ENCODE measurements around the gene FOSB. TPM values are rescaled to one million over a fixed set of nuclear protein-coding genes. Genes with fewer than 3 reads are reported as not detected.

The FOSB gene
- total RNA-seq, 1 donor from 2014 or later: 3.6 TPM

DNA sequence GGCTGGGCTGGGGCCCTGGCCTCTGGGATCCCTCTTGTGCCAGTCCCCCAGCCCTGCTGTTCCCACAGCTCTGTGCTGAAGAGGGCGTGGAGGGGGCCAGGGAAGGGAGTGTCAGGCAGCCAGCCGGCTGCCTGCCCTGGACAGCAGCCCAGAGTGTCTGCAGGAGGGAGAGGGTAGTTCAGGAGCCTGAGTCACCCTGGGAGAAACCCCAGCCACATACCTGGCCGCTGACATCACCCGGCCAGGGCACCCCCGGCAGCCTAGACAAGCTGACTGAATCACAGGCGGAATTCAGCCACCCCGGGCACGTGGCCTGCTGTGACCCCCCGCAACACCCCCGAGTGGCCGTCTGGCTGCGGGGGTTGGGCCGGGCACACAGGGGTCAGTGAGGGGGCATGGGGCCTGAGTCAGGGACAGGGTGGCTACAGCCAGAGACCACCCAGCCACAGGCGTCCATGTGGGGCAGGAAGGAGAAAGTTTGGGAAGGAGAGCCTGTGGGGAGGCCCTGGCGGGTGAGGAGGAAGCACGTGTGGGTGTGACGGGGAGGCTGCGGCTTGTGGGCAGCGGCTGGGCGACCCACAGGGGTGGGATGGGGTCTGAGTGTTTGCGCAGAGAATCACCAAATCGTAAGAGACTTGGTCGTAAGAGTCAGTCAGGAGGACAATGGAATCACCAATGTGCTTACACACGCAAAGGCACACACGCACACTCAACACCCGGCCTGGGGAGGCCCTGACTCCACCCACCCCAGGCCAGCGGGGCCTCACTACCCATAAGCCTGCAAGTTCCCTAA lies 11.9 kb upstream of the FOSB start:
- H3K4me1 ChIP-seq: peaks cover 24% of the 10 kb centered on the region
- intact Hi-C loops (cut with DNase I): no loop called here
- no peaks in the 10 kb centered on the region for H3K36me3 ChIP-seq
- DNase-seq (peak; percentile 95), ATAC-seq (peak; percentile 86)
- H3K9me3 ChIP-seq: no peaks in the 10 kb centered on the region
- TF ChIP-seq, protein P1, sequence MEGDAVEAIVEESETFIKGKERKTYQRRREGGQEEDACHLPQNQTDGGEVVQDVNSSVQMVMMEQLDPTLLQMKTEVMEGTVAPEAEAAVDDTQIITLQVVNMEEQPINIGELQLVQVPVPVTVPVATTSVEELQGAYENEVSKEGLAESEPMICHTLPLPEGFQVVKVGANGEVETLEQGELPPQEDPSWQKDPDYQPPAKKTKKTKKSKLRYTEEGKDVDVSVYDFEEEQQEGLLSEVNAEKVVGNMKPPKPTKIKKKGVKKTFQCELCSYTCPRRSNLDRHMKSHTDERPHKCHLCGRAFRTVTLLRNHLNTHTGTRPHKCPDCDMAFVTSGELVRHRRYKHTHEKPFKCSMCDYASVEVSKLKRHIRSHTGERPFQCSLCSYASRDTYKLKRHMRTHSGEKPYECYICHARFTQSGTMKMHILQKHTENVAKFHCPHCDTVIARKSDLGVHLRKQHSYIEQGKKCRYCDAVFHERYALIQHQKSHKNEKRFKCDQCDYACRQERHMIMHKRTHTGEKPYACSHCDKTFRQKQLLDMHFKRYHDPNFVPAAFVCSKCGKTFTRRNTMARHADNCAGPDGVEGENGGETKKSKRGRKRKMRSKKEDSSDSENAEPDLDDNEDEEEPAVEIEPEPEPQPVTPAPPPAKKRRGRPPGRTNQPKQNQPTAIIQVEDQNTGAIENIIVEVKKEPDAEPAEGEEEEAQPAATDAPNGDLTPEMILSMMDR (IDR thresholded peaks at IDR 0.05): no peak
- H3K27me3 ChIP-seq: no peaks in the 10 kb centered on the region
- no peak overlapping the region for H3K4me3 ChIP-seq
- peak overlapping the region; percentile 83 for H3K27ac ChIP-seq

- DNase-seq (no peak), ATAC-seq (no peak)
- Histone ChIP-seq H3K36me3 (no peaks in the 10 kb centered on the region), H3K27ac (peak overlapping the region; percentile 83), H3K4me1 (peaks cover 21% of the 10 kb centered on the region), H3K9me3 (no peaks in the 10 kb centered on the region), H3K27me3 (no peaks in the 10 kb centered on the region), H3K4me3 (no peak overlapping the region)
- TF ChIP-seq, protein P1 (IDR thresholded peaks at IDR 0.05): no peak
- intact Hi-C loops (cut with DNase I): no loop called here
These were observed 11.3 kb upstream of the FOSB start for GRCh38 chr19:45456500-45456815.

- intact Hi-C loops (cut with DNase I): no loop called here
- ATAC-seq (no peak), DNase-seq (no peak)
- Histone ChIP-seq H3K4me1 (peaks cover 18% of the 10 kb centered on the region), H3K4me3 (no peak overlapping the region), H3K36me3 (no peaks in the 10 kb centered on the region), H3K9me3 (no peaks in the 10 kb centered on the region), H3K27ac (no peak overlapping the region), H3K27me3 (no peaks in the 10 kb centered on the region)
- TF ChIP-seq, protein P1 (IDR thresholded peaks at IDR 0.05): no peak
These were observed 10.0 kb upstream of the FOSB start for GRCh38 chr19:45457776-45458175.

GRCh38 chr19:45460807-45461347 lies 6.9 kb upstream of the FOSB start:
- no peak overlapping the region for H3K4me3 ChIP-seq
- no peaks in the 10 kb centered on the region for H3K27me3 ChIP-seq
- TF ChIP-seq, protein P1 (IDR thresholded peaks at IDR 0.05): no peak
- no peak for ATAC-seq
- no peak for DNase-seq
- peaks cover 5% of the 10 kb centered on the region for H3K4me1 ChIP-seq
- intact Hi-C loops (cut with DNase I): no loop called here
- no peaks in the 10 kb centered on the region for H3K9me3 ChIP-seq
- H3K36me3 ChIP-seq: no peaks in the 10 kb centered on the region
- no peak overlapping the region for H3K27ac ChIP-seq

DNA sequence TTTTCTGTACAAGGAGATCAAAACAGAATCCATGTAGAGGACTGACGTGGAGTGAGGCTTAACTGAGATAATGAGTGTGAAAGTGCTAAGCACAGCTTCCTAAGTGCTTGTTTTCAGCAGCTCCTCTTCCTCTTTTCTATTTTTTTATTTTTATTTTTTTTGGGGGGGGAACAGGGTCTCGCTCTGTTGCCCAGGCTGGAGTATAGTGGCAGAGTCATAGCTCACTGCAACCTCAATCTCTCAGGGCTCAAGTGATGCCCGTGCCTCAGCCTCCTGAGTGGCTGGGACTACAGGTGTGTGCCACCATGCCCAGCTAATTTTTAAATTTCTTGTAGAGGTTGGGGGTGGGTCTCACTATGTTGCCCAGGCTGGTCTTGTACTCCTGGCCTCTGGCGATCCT lies 5.6 kb upstream of the FOSB start:
- H3K27me3 ChIP-seq: no peaks in the 10 kb centered on the region
- no peak for DNase-seq
- H3K36me3 ChIP-seq: no peaks in the 10 kb centered on the region
- no peaks in the 10 kb centered on the region for H3K9me3 ChIP-seq
- ATAC-seq: no peak
- TF ChIP-seq, protein P1 (IDR thresholded peaks at IDR 0.05): no peak
- intact Hi-C loops (cut with DNase I): no loop called here
- peaks cover 3% of the 10 kb centered on the region for H3K4me1 ChIP-seq
- H3K4me3 ChIP-seq: no peak overlapping the region
- no peak overlapping the region for H3K27ac ChIP-seq
